Mammary epithelial cell (primary cell): ENCODE data around the gene TNRC18.

Source experiments
- EZH2 ChIP-seq: IDR thresholded peaks from 2 replicates; pipeline ENCODE4 v1.6.1; 2012; ENCODE audit warnings: low read length, inconsistent platforms, borderline replicate concordance
- TF ChIP-seq, protein P1 (sequence below), 2 donors: IDR thresholded peaks in 1 of 2; conservative IDR thresholded peaks in 1 of 2; 2 replicates each; pipeline ENCODE4 v1.5.1; 2011 to 2012; ENCODE audit warnings: inconsistent platforms in 2 of 2, low read length in 2 of 2, mild to moderate bottlenecking in 2 of 2, control low read depth in 1 of 2, low read depth in 1 of 2; ENCODE audit not compliant: insufficient read depth in 1 of 2; ENCODE audit errors: extremely low read depth in 1 of 2

DNA sequence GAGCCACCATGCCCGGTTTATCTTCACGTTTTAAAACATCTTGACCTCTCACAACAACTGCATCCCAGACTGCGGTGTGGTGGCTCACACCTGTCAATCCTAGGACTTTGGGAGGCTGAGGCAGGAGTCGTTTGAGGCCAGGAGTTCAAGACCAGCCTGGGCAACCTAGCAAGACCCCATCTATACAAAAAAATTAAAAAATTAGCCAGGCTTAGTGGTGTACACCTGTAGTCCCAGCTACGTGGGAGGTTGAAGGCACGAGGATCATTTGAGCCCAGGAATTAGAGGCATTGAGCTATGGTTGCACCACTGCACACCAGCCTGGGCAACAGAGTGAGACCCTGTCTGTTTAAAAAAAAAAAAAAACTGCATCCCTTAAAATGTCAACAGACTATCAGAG lies 20.2 kb downstream of the TNRC18 start:
- TF ChIP-seq, protein P1, sequence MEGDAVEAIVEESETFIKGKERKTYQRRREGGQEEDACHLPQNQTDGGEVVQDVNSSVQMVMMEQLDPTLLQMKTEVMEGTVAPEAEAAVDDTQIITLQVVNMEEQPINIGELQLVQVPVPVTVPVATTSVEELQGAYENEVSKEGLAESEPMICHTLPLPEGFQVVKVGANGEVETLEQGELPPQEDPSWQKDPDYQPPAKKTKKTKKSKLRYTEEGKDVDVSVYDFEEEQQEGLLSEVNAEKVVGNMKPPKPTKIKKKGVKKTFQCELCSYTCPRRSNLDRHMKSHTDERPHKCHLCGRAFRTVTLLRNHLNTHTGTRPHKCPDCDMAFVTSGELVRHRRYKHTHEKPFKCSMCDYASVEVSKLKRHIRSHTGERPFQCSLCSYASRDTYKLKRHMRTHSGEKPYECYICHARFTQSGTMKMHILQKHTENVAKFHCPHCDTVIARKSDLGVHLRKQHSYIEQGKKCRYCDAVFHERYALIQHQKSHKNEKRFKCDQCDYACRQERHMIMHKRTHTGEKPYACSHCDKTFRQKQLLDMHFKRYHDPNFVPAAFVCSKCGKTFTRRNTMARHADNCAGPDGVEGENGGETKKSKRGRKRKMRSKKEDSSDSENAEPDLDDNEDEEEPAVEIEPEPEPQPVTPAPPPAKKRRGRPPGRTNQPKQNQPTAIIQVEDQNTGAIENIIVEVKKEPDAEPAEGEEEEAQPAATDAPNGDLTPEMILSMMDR (conservative IDR thresholded peaks at IDR 0.05 in 1 of 2, IDR thresholded peaks at IDR 0.05 in 1 of 2; ENCODE audit: extremely low read depth in 1 of 2, insufficient read depth in 1 of 2, low read depth in 1 of 2, low read length in 2 of 2) = no peak
- TF ChIP-seq EZH2 = no peak
